Ascending aorta (tissue), 2 donors: ENCODE measurements around the gene SPTLC2. TPM values are rescaled to one million over a fixed set of nuclear protein-coding genes. Genes with fewer than 3 reads are reported as not detected.
"Not testable (repeated sequence)": the region's sequence is repeated elsewhere in the genome, so short reads cannot be mapped to it uniquely, and the experiment has no call there.

Experiments used
- DNase-seq, 2 donors: peaks; one replicate each; pipeline ENCODE4 v3.0.0-alpha.2; 2019; ENCODE audit warnings: low spot score in 2 of 2
- H3K27ac ChIP-seq, 2 donors: fragments of 200-600 bp; sonication (generic); one replicate each; pipeline ENCODE4 v1.5.1; 2016 to 2017; ENCODE audit warnings: mild to moderate bottlenecking in 1 of 2
- H3K27me3 ChIP-seq: fragments of 200-600 bp; sonication (generic); one replicate; pipeline ENCODE4 v1.5.1; 2017
- H3K36me3 ChIP-seq, 2 donors: fragments of 200-600 bp; sonication (generic); one replicate each; pipeline ENCODE4 v1.5.1; 2016
- H3K4me1 ChIP-seq, 2 donors: fragments of 200-600 bp; sonication (generic); one replicate each; pipeline ENCODE4 v1.5.1; 2016 to 2017; ENCODE audit warnings: mild to moderate bottlenecking in 1 of 2
- H3K4me3 ChIP-seq, 2 donors: fragments of 200-600 bp; sonication (generic); one replicate each; pipeline ENCODE4 v1.5.1; 2016 to 2017; ENCODE audit warnings: mild to moderate bottlenecking in 1 of 2
- H3K9me3 ChIP-seq, 2 donors: fragments of 200-600 bp; sonication (generic); one replicate each; pipeline ENCODE4 v1.5.1; 2016
- CTCF ChIP-seq, 3 experiments: fragments of 200-600 bp in 2 of 3; fragments of 450-650 bp in 1 of 3; sonication (generic) in 2 of 3; IDR thresholded peaks; one replicate each; pipeline ENCODE4 v1.5.1; 2016 to 2019; ENCODE audit warnings: antibody characterized with exemption in 3 of 3, mild to moderate bottlenecking in 1 of 3, moderate library complexity in 1 of 3
- intact Hi-C: fragments of 100-400 bp; cut with DNase I; formaldehyde crosslinking; loops from one replicate; pipeline ENCODE4 v1.15.1; 2023
- total RNA-seq: library from RNA; depleted of rRNA; stranded (reverse); fragments of >200 nt; gene quantifications from one replicate; pipeline ENCODE4 v1.1.0, GENCODE V29; 2016

SPTLC2 gene
- total RNA-seq, 1 donor from 2014 or later, result 25.7 TPM

- H3K36me3 ChIP-seq, result peaks cover 13 to 15% of the 10 kb centered on the region in 2 donors
- DNase-seq, result no peak
- no peaks in the 10 kb centered on the region for H3K27me3 ChIP-seq
- H3K4me1 ChIP-seq, result no peaks in the 10 kb centered on the region
- no peak for TF ChIP-seq CTCF (IDR thresholded peaks at IDR 0.05)
- H3K9me3 ChIP-seq, result no peaks in the 10 kb centered on the region
- H3K4me3 ChIP-seq, result no peak overlapping the region
- H3K27ac ChIP-seq, result no peak overlapping the region
- intact Hi-C loops, result no loop called here
Observed at GRCh38 chr14:77590845-77591485, 25.5 kb downstream of the SPTLC2 start.

GRCh38 chr14:77589099-77589498 lies 27.3 kb downstream of the SPTLC2 start:
- Histone ChIP-seq H3K4me3 (no peak overlapping the region), H3K27me3 (no peaks in the 10 kb centered on the region), H3K27ac (no peak overlapping the region), H3K9me3 (no peaks in the 10 kb centered on the region), H3K4me1 (no peaks in the 10 kb centered on the region), H3K36me3 (peaks cover 0 to under 1% of the 10 kb centered on the region in 2 donors)
- no peak for DNase-seq
- intact Hi-C loops, result no loop called here
- no peak for TF ChIP-seq CTCF (IDR thresholded peaks at IDR 0.05)

- H3K9me3 ChIP-seq, H3K4me1 ChIP-seq, H3K4me3 ChIP-seq, intact Hi-C loops, H3K36me3 ChIP-seq, H3K27ac ChIP-seq, DNase-seq, H3K27me3 ChIP-seq: not testable (repeated sequence)
Observed at GRCh38 chr14:77588411-77589025, 27.9 kb downstream of the SPTLC2 start.

GRCh38 chr14:77585385-77585784 lies 31.1 kb downstream of the SPTLC2 start:
- DNase-seq, result no peak
- Histone ChIP-seq H3K4me1 (peaks cover 0 to 13% of the 10 kb centered on the region in 2 donors), H3K9me3 (no peaks in the 10 kb centered on the region), H3K36me3 (no peaks in the 10 kb centered on the region), H3K4me3 (no peak overlapping the region), H3K27ac (no peak overlapping the region), H3K27me3 (no peaks in the 10 kb centered on the region)
- no peak for TF ChIP-seq CTCF (IDR thresholded peaks at IDR 0.05)
- intact Hi-C loops, result no loop called here

GRCh38 chr14:77584809-77585208 lies 31.6 kb downstream of the SPTLC2 start:
- H3K9me3 ChIP-seq, result no peaks in the 10 kb centered on the region
- TF ChIP-seq CTCF (IDR thresholded peaks at IDR 0.05), result no peak
- H3K4me1 ChIP-seq, result peaks cover 0 to 17% of the 10 kb centered on the region in 2 donors
- H3K36me3 ChIP-seq, result no peaks in the 10 kb centered on the region
- DNase-seq, result no peak
- H3K27ac ChIP-seq, result no peak overlapping the region
- no peaks in the 10 kb centered on the region for H3K27me3 ChIP-seq
- H3K4me3 ChIP-seq, result no peak overlapping the region
- intact Hi-C loops, result no loop called here

- intact Hi-C loops, result no loop called here
- Histone ChIP-seq H3K4me3 (no peak overlapping the region), H3K36me3 (no peaks in the 10 kb centered on the region), H3K27me3 (no peaks in the 10 kb centered on the region), H3K4me1 (peaks cover 0 to 24% of the 10 kb centered on the region in 2 donors), H3K27ac (no peak overlapping the region), H3K9me3 (no peaks in the 10 kb centered on the region)
- no peak for TF ChIP-seq CTCF (IDR thresholded peaks at IDR 0.05)
- DNase-seq, result no peak
Observed at GRCh38 chr14:77583657-77584056, 32.8 kb downstream of the SPTLC2 start.
